PFSK-1 (cell line): ENCODE results near the gene ATP13A5.

ENCODE experiments used
- FOXP2 ChIP-seq: optimal IDR thresholded peaks from 2 replicates; pipeline ENCODE3; 2011; ENCODE audit warnings: borderline replicate concordance, control low read depth, inconsistent platforms; ENCODE audit not compliant: insufficient read depth; ENCODE audit errors: extremely low read length, extremely low read depth
- POLR2AphosphoS5 ChIP-seq: IDR thresholded peaks from 2 replicates; pipeline ENCODE4 v1.6.1; 2012; ENCODE audit warnings: low read depth, mild to moderate bottlenecking, control low read depth, low read length, moderate library complexity
- SIN3A ChIP-seq: IDR thresholded peaks from 2 replicates; pipeline ENCODE4 v1.6.1; 2012; ENCODE audit warnings: mild to moderate bottlenecking, low read length, moderate library complexity, borderline replicate concordance; ENCODE audit not compliant: insufficient read depth
- TAF1 ChIP-seq: IDR thresholded peaks from 2 replicates; pipeline ENCODE4 v1.6.1; 2012; ENCODE audit warnings: low read length, control low read depth, borderline replicate concordance; ENCODE audit not compliant: insufficient read depth
- TF ChIP-seq, protein P1 (sequence below), 2 experiments: IDR thresholded peaks; 2 replicates each; pipeline versions ENCODE4 v1.6.1 to v1.8.0; 2011 to 2012; ENCODE audit warnings: low read depth in 2 of 2, low read length in 2 of 2, control low read depth in 1 of 2, inconsistent platforms in 1 of 2, mild to moderate bottlenecking in 1 of 2, moderate library complexity in 1 of 2; ENCODE audit not compliant: insufficient read depth in 1 of 2

ATP13A5 gene

DNA sequence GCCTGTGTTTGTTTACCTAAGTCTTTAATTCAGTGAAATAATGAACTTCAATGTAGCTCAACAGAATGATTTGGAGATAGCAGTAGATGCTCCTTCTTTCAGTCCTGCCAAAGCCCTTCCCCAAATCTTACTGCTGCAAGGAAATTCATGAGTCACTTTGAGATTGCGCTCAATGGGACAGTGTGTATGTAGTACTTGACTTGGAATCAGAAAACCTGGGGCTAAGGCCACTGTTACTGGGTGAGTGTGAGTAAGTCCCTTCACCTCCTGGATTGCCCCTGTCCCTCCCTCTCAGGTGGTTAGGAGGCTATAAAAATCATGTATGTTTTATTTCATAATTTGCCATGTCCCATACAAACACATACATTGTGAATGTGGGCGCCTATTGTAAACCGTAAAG, 29.9 kb downstream of the ATP13A5 start:
- no peak for TF ChIP-seq FOXP2
- TF ChIP-seq, protein P1, sequence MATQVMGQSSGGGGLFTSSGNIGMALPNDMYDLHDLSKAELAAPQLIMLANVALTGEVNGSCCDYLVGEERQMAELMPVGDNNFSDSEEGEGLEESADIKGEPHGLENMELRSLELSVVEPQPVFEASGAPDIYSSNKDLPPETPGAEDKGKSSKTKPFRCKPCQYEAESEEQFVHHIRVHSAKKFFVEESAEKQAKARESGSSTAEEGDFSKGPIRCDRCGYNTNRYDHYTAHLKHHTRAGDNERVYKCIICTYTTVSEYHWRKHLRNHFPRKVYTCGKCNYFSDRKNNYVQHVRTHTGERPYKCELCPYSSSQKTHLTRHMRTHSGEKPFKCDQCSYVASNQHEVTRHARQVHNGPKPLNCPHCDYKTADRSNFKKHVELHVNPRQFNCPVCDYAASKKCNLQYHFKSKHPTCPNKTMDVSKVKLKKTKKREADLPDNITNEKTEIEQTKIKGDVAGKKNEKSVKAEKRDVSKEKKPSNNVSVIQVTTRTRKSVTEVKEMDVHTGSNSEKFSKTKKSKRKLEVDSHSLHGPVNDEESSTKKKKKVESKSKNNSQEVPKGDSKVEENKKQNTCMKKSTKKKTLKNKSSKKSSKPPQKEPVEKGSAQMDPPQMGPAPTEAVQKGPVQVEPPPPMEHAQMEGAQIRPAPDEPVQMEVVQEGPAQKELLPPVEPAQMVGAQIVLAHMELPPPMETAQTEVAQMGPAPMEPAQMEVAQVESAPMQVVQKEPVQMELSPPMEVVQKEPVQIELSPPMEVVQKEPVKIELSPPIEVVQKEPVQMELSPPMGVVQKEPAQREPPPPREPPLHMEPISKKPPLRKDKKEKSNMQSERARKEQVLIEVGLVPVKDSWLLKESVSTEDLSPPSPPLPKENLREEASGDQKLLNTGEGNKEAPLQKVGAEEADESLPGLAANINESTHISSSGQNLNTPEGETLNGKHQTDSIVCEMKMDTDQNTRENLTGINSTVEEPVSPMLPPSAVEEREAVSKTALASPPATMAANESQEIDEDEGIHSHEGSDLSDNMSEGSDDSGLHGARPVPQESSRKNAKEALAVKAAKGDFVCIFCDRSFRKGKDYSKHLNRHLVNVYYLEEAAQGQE (IDR thresholded peaks at IDR 0.05; ENCODE audit: insufficient read depth in 1 of 2, low read depth in 2 of 2, low read length in 2 of 2): no peak
- no peak for TF ChIP-seq TAF1
- no peak for TF ChIP-seq POLR2AphosphoS5
- no peak for TF ChIP-seq SIN3A

DNA sequence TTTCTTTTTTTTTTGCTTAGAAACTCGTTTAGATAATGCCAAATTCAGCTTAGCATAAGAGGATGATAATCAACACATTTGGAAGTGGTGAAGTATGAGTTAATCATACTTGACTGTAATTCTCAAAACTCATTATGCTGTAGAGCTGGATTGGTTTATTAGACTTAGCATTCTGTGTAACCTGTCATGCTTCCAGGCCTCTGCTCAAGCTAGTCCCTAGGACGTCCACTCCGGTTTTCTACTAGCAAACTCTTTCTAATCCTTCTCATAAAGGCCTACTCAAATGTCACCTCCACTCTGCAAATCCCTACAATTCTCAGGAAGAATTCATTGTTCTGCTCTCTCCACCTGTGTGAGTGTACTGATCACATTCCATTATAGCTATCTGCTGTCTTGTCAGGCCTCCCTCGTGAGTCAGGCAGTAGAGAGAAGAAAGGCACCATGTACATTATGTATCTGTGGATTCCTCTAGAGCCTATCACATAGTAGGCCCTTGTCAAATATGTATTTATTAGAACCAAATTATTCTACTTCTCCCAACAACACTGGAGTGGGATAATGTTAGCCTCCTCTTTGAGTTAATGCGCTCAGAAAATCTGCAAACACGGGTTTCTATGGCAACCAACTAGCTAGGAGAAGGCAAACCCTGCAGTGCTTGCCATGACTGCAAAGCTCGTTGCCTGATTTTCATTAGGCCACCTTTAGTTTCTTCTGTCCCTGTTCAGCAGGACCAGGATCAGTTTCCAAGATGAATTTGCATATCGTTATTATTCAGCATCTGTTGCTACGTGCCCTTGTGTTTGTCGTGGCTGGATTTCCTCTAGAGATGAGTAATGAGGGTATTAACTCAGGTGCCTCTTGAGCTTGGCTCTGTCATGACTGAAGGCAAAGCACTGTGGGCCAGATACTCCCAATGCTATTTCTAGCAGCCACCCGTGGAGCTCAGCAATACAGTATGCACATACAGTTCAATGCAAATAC, 30.7 kb downstream of the ATP13A5 start:
- no peak for TF ChIP-seq POLR2AphosphoS5
- TF ChIP-seq TAF1: no peak
- no peak for TF ChIP-seq SIN3A
- TF ChIP-seq, protein P1 (IDR thresholded peaks at IDR 0.05; ENCODE audit: insufficient read depth in 1 of 2, low read depth in 2 of 2, low read length in 2 of 2): no peak
- no peak for TF ChIP-seq FOXP2

DNA sequence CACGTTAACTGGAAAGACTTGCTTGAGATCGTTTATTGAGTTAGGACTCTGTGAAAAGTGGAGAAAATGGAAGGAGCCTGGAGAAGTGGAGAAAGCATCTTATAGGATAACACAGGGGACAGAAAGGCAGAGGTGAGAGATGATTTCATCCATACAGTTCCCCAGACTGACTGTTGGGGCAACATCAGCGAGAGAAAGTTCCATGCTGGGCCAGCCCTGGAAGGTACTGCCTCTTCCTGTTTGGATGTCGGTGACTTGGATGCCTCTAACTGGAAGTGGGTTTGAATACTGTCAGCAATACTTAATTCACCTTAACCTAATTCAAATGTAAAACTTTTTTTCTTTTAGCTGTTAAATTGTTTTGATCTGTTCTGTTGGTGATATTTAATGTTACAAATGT, 32.3 kb downstream of the ATP13A5 start:
- TF ChIP-seq SIN3A: no peak
- TF ChIP-seq TAF1: no peak
- no peak for TF ChIP-seq POLR2AphosphoS5
- TF ChIP-seq FOXP2: no peak
- TF ChIP-seq, protein P1 (IDR thresholded peaks at IDR 0.05; ENCODE audit: insufficient read depth in 1 of 2, low read depth in 2 of 2, low read length in 2 of 2): no peak

DNA sequence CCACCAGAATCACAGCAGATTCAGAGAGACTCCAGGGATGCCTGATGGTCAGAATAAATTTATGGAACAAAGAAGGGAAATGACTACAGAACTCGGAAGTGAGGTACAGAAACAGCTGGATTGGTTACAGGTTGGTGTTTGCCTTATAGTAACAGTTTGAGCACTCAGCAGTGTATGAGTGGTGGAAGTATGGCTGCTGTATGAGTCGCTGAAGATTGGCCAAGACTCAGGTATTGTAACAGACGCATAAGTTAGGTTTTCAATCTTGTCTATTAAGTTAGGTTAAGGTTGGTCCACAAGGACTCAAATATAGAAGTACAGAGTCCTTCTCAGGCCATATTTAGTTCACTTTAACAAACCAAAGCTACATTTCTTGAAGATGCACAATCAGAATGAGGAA, 33.1 kb downstream of the ATP13A5 start:
- TF ChIP-seq FOXP2 (no peak), POLR2AphosphoS5 (no peak)

DNA sequence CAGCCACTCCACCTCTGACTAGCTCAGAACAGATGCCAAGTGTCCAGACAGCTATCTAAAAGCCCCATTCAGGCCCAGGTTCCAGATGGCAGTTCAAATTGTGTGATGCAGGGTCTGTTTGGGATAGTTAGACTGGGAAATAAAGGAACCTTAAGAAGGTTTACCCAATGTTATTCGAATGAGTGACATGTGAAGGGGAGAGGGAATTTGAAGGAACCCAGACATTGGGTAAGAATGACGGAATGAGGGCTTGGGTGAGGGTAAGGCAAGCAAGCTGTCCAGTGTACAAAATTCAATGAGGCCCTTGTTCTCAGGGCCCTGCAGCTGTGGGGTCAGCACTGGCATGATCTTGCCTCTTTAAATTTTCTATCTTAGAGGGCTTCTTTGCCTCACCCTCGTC, 34.1 kb downstream of the ATP13A5 start:
- TF ChIP-seq, protein P1 (IDR thresholded peaks at IDR 0.05; ENCODE audit: insufficient read depth in 1 of 2, low read depth in 2 of 2, low read length in 2 of 2): no peak
- TF ChIP-seq TAF1 (no peak), SIN3A (no peak), FOXP2 (no peak), POLR2AphosphoS5 (no peak)
